ENCODE measurements around the gene C20orf204. TPM values are rescaled to one million over a fixed set of nuclear protein-coding genes. Genes with fewer than 3 reads are reported as not detected.

Gene C20orf204
- total and polyA plus RNA-seq, 10 of the 15 experiments (the other 5 are each of a cell fraction or from before 2014, with no cell fraction given), result 0.24 to 56.0 (median 12.4) TPM

GRCh38 chr20:64055893-64056638, 20.1 kb downstream of the C20orf204 start:
- intact Hi-C loops (cut with micrococcal nuclease; ENCODE audit: unreplicated experiment), result loop anchor here (2.0 to 10.0 kb wide), 4 partner anchors 17 to 191 kb away; partner anchors contain the start of genes ABHD16B, PRPF6, TPD52L2 and UCKL1
- no peak overlapping the region; the same call in 1 of the 2 replicates for H2AFZ ChIP-seq (ENCODE audit: control insufficient read depth, low read depth, low read length)
- H3K9me3 ChIP-seq (replicated peaks; ENCODE audit: control insufficient read depth, insufficient read depth, low read length), result no peaks in the 10 kb centered on the region
- ChIA-PET RAD21 (ENCODE audit: unreplicated experiment) (interaction anchor here (1.3 to 7.1 kb wide), 5 partner anchors 16 to 75 kb away, joined by 3 to 78 read pairs (median 7); partner anchors contain the start of gene PRPF6), POLR2A (interaction anchor here (0.6 to 2.6 kb wide), 7 partner anchors 16 to 619 kb away, joined by 3 to 28 read pairs (median 4); partner anchors contain the start of gene RGS19), SMC1A (ENCODE audit: uncharacterized antibody, unreplicated experiment) (no interaction called here), CTCF (interaction anchor here (0.9 to 9.2 kb wide), 6 partner anchors 10 to 76 kb away, joined by 3 to 108 read pairs (median 10); partner anchors contain the start of genes PRPF6 and SAMD10)
- peak; percentile 60 for ATAC-seq
- FAIRE-seq, result no peak
- no peak overlapping the region for H3K4me3 ChIP-seq
- peaks cover 48% of the 10 kb centered on the region for H3K4me1 ChIP-seq (ENCODE audit: control insufficient read depth, insufficient read depth, low read length)
- H3K27ac ChIP-seq (ENCODE audit: control insufficient read depth, insufficient read depth), result peak overlapping the region; percentile 50
- DNase-seq (ENCODE audit: low read depth, low spot score), result no peak
- no peaks in the 10 kb centered on the region; the same call in none of the 2 replicates for H3K79me2 ChIP-seq (ENCODE audit: control insufficient read depth, insufficient read depth, low read length)
- H3K27me3 ChIP-seq (replicated peaks in 1 of 2; ENCODE audit: control insufficient read depth in 2 of 2, insufficient read depth in 2 of 2, low read length in 1 of 2), result no peaks in the 10 kb centered on the region; a peak in 1 of 4 replicates
- peak overlapping the region; percentile 90; the same call in 1 of the 2 replicates for H3K4me2 ChIP-seq (ENCODE audit: control insufficient read depth, insufficient read depth)
- in situ Hi-C loops (cut with MboI), result no loop called here
- H4K20me1 ChIP-seq (ENCODE audit: control insufficient read depth, insufficient read depth), result no peaks in the 10 kb centered on the region
- no peak overlapping the region for H3K9ac ChIP-seq (ENCODE audit: control insufficient read depth, insufficient read depth, low read length)
- no TSS peak for BruUV-seq (replicated peaks)
- 27% methylated on average over 19 of the region's 22 CpGs for WGBS (ENCODE audit: insufficient coverage, insufficient replicate concordance, low lambda C conversion rate, missing lambda C conversion rate)
- H3K36me3 ChIP-seq (ENCODE audit: control insufficient read depth in 2 of 2, insufficient read depth in 2 of 2, low read length in 1 of 2), result no peaks in the 10 kb centered on the region
- TF ChIP-seq NR2C1 (IDR thresholded peaks at IDR 0.05) (no peak), HCFC1 (IDR thresholded peaks at IDR 0.05; ENCODE audit: low read length) (no peak), JUNB (IDR thresholded peaks at IDR 0.05) (no peak), EP300 (IDR thresholded peaks at IDR 0.05; ENCODE audit: borderline replicate concordance in 1 of 2, control insufficient read depth in 1 of 2, low read depth in 2 of 2, low read length in 2 of 2) (no peak), E2F8 (IDR thresholded peaks at IDR 0.05; ENCODE audit: low read depth, partially characterized antibody) (no peak), BCL11A (IDR thresholded peaks at IDR 0.05; ENCODE audit: low read depth, low read length) (no peak), ETV6 (conservative IDR thresholded peaks at IDR 0.05 in 1 of 2, IDR thresholded peaks at IDR 0.05 in 1 of 2; ENCODE audit: borderline replicate concordance in 1 of 2, low read depth in 1 of 2) (no peak), ZNF687 (IDR thresholded peaks at IDR 0.05) (peak; percentile 51), RUNX3 (IDR thresholded peaks at IDR 0.05; ENCODE audit: low read length) (no peak), MEF2B (IDR thresholded peaks at IDR 0.05; ENCODE audit: partially characterized antibody, poor library complexity, severe bottlenecking) (peak; percentile 89)
- TF ChIP-seq, protein P1, sequence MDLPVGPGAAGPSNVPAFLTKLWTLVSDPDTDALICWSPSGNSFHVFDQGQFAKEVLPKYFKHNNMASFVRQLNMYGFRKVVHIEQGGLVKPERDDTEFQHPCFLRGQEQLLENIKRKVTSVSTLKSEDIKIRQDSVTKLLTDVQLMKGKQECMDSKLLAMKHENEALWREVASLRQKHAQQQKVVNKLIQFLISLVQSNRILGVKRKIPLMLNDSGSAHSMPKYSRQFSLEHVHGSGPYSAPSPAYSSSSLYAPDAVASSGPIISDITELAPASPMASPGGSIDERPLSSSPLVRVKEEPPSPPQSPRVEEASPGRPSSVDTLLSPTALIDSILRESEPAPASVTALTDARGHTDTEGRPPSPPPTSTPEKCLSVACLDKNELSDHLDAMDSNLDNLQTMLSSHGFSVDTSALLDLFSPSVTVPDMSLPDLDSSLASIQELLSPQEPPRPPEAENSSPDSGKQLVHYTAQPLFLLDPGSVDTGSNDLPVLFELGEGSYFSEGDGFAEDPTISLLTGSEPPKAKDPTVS (IDR thresholded peaks at IDR 0.05; ENCODE audit: low read depth, low read length), result no peak

All from GM12878 (cell line).